ENCODE results near the gene RXRA.

DNA sequence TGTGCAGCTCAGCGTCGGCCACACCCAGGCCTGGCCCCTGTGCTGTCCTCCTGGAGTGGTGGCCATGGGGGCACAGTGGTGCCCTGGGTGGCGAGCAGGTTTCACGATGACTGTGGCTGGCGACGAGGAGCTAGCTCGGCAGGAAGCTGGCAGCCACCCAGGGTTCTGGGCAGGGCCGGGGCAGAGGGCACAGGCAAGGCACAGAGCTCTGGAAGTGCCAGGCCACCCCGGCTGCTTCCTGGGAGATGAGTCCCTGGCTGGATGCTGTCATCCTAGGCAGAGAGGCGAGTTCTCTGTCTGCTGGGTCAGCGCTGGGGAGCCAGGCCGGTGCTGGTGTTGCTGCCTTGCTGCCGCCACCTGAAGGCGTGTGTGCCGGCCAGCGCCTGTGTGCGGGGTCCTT, 51.7 kb downstream of the RXRA start:
- TF ChIP-seq, protein P1, sequence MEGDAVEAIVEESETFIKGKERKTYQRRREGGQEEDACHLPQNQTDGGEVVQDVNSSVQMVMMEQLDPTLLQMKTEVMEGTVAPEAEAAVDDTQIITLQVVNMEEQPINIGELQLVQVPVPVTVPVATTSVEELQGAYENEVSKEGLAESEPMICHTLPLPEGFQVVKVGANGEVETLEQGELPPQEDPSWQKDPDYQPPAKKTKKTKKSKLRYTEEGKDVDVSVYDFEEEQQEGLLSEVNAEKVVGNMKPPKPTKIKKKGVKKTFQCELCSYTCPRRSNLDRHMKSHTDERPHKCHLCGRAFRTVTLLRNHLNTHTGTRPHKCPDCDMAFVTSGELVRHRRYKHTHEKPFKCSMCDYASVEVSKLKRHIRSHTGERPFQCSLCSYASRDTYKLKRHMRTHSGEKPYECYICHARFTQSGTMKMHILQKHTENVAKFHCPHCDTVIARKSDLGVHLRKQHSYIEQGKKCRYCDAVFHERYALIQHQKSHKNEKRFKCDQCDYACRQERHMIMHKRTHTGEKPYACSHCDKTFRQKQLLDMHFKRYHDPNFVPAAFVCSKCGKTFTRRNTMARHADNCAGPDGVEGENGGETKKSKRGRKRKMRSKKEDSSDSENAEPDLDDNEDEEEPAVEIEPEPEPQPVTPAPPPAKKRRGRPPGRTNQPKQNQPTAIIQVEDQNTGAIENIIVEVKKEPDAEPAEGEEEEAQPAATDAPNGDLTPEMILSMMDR (IDR thresholded peaks at IDR 0.05) = no peak
- TF ChIP-seq POLR2A (IDR thresholded peaks at IDR 0.05) = no peak
- TF ChIP-seq EP300 (IDR thresholded peaks at IDR 0.05) = no peak

Measured in upper lobe of left lung (tissue), 4 donors.